HFF-Myc (cell line): ENCODE measurements around the gene TOR4A.
A peak's percentile ranks its signal among the peaks of the same experiment; 100 is the strongest.

Experiments used
- DNase-seq: peaks from one replicate; pipeline ENCODE4 v3.0.0-alpha.2; 2011; ENCODE audit warnings: low read depth; ENCODE audit errors: extremely low read depth
- H3K4me3 ChIP-seq: replicated peaks from 2 replicates; pipeline ENCODE4 v1.5.1; 2011; ENCODE audit warnings: low read depth, mild to moderate bottlenecking, control low read depth, low read length
- CTCF ChIP-seq: IDR thresholded peaks from 2 replicates; pipeline ENCODE4 v1.5.1; 2012; ENCODE audit warnings: mild to moderate bottlenecking, low read depth, low read length, control low read depth; ENCODE audit errors: missing control alignments

TOR4A gene

DNA sequence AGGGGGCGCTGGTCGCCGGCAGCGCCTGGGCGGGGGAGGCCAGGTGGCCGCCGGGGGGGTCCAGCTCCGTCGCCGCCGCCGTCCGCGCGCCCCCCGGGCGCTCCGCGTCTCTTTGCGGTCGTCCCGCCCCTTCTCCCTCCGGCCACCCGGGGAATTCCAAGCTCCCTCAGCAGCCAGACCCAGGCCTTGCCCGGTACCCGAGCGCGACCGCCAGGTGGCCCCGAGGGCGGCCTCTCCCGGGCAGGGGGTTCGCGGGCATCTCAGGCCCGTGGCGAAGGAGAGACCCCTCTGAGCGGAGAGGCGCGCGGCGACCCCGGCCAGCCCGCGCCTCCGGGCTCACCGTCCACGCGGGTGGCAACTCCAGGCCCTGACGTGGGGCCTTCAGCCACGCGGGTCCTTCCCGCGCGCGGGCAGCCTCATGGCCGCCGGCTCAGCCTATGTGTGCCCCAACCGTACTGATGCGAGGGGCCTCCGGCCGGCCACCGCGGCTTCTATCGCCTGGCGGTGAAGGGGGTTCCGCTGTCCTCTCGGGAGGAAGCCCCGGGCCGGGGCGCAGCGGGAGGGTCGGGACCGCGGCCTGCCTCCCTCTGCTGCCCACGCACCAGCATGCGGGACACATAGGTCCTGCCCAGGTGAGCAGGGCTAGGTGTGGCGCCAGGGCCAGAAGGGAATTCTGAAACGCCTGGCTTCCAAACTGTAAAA is 25.1 kb downstream of the TOR4A start:
- peak overlapping the region; percentile 33 for H3K4me3 ChIP-seq
- TF ChIP-seq CTCF = peak; percentile 47
- DNase-seq = no peak

GRCh38 chr9:137303151-137303892 is 25.8 kb downstream of the TOR4A start:
- H3K4me3 ChIP-seq = no peak overlapping the region
- DNase-seq = no peak
- TF ChIP-seq CTCF = no peak

DNA sequence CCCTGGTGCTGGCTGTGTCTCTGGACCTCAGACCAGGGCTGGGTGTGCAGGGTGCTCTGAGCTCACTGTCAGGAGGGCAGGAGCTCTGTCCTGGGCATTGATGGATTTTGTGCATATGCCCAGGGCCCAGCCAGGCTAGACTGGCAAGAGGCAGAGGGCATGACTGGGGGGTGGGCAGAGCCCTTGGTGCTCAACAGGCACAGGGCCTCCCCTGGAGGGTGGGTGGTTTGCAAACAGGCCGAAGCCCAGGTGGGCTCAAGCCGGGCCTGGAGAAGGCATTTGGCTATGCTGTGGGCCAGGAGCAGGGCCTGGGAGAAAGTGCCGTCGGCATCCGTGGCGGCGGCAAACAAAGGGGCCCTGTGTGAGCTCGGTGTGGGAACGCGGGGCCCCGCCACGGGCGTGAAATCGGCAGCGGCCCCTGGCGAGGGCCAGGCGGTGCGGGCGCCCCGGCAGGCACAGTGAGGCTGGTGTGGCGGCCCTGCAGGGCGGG is 26.4 kb downstream of the TOR4A start:
- no peak overlapping the region for H3K4me3 ChIP-seq
- TF ChIP-seq CTCF = no peak
- no peak for DNase-seq

GRCh38 chr9:137304383-137305059 is 27.0 kb downstream of the TOR4A start:
- no peak overlapping the region for H3K4me3 ChIP-seq
- DNase-seq = no peak
- TF ChIP-seq CTCF = peak; percentile 8

GRCh38 chr9:137305060-137305797 is 27.7 kb downstream of the TOR4A start:
- H3K4me3 ChIP-seq = no peak overlapping the region
- DNase-seq = no peak
- TF ChIP-seq CTCF = peak; percentile 7

- DNase-seq = no peak
- H3K4me3 ChIP-seq = no peak overlapping the region
- TF ChIP-seq CTCF = no peak
Measured at GRCh38 chr9:137305798-137306065, 28.2 kb downstream of the TOR4A start.
